ENCODE measurements around the gene EXOC4.

The EXOC4 gene

DNA sequence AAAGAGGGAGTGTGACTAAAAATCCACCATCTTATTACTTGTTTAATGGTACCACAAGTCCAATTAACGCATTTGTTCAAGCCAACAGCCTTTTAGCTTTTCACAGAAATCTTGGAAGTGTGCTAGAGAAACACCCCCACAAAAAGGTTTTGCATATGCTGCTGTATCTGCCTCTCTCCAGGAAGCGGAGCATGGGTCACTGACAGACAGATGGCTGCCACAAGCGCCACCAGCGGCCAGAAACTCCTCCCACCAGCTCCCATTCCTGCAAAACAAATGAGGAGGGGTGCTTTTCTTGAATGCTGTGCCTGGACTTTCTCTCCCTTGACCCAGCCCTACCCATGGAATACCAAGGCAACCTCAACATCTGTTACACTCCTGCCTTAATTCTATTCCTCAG, 698.0 kb downstream of the EXOC4 start:
- H3K4me3 ChIP-seq (replicated peaks; ENCODE audit: low read depth, low read length) = no peak overlapping the region
- no peak for TF ChIP-seq CTCF (IDR thresholded peaks at IDR 0.05; ENCODE audit: low read length, missing control alignments)
- no peak for DNase-seq (ENCODE audit: low read depth)

GRCh38 chr7:133955208-133955607, 702.3 kb downstream of the EXOC4 start:
- TF ChIP-seq CTCF (IDR thresholded peaks at IDR 0.05; ENCODE audit: low read length, missing control alignments) = no peak
- H3K4me3 ChIP-seq (replicated peaks; ENCODE audit: low read depth, low read length) = no peak overlapping the region
- DNase-seq (ENCODE audit: low read depth) = no peak

GRCh38 chr7:133957845-133958244, 705.0 kb downstream of the EXOC4 start:
- TF ChIP-seq CTCF (IDR thresholded peaks at IDR 0.05; ENCODE audit: low read length, missing control alignments) = no peak
- no peak for DNase-seq (ENCODE audit: low read depth)
- no peak overlapping the region for H3K4me3 ChIP-seq (replicated peaks; ENCODE audit: low read depth, low read length)

DNA sequence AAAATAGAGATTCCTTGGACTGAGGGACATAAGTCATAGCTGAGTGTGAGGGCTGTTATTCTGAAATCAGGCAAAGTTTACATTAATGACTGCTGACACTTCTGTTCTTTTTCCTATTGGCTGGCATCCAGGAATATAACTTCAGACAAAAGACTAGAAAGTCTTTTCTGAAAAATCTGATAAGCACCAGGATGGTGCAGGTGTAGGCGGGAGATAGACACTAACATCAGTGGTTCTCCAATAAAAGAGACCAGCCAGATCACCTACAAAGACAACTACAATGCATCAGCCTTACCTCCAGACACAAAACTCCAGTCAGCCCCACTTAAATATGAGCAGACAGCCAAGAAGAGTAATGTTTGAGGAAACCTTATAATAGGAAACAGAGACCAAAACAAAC, 705.9 kb downstream of the EXOC4 start:
- no peak for DNase-seq (ENCODE audit: low read depth)
- no peak for TF ChIP-seq CTCF (IDR thresholded peaks at IDR 0.05; ENCODE audit: low read length, missing control alignments)
- no peak overlapping the region for H3K4me3 ChIP-seq (replicated peaks; ENCODE audit: low read depth, low read length)

DNA sequence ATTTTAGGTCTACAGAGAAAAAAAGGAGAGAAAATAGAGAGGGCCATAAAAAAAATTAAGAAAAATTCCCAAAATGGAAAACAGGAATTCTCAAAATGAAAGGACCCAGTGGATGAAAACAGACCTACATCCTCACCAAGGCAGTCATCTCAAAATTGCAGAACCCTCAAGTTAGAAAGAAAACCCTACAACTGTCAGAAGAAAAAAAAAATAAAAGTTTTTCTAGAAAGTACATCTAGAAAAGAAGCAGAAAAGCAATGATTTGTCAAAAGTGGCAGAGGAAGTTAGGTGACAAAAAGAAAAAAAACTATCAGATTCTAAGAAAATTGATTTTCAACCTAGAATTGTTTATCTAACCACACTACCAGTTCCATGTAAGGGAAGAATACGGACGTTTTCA, 706.6 kb downstream of the EXOC4 start:
- DNase-seq (ENCODE audit: low read depth) = no peak
- no peak for TF ChIP-seq CTCF (IDR thresholded peaks at IDR 0.05; ENCODE audit: low read length, missing control alignments)
- H3K4me3 ChIP-seq (replicated peaks; ENCODE audit: low read depth, low read length) = no peak overlapping the region

DNA sequence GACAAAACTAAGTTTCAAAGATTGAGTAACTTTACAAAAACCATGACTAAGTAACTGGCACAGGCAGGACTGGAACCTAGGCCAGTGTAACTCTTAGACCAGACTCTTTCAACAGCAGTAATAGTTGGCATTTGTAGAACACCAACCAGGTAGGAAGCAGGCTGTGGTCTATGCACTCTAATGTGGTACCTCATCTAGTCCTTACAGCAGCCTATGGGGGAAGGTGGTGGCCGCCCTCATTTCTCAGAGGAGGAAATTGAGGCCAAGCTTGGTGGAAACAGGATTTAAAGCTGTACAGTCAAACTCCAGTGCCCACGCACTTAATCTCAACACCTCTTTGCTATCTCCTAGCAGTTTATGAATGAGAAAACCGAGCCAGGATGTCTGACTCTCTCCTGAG, 708.8 kb downstream of the EXOC4 start:
- TF ChIP-seq CTCF (IDR thresholded peaks at IDR 0.05; ENCODE audit: low read length, missing control alignments) = no peak
- no peak overlapping the region for H3K4me3 ChIP-seq (replicated peaks; ENCODE audit: low read depth, low read length)
- DNase-seq (ENCODE audit: low read depth) = no peak

DNA sequence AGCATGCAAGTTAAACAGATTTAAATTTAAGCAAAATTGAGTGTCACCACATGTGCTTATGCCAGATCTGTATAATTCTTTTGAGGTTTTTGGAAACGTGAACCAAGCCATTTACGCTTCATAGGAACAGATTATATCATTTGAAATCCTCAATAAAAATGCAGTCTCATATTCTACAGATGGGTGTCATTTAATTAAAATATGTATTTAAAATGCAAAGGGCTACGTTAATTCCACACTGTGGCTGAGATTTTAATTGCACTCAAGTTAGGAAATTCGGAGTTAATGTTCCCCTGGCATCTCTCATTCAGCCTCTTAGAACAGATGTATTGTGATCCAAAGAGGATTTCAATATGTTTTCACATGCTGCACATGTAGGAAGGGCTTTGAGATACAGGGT, 709.8 kb downstream of the EXOC4 start:
- TF ChIP-seq CTCF (IDR thresholded peaks at IDR 0.05; ENCODE audit: low read length, missing control alignments) = no peak
- DNase-seq (ENCODE audit: low read depth) = no peak
- no peak overlapping the region for H3K4me3 ChIP-seq (replicated peaks; ENCODE audit: low read depth, low read length)
